HT-29 (cell line): Measurements from ENCODE around the gene PPDPF. TPM values are rescaled to one million over a fixed set of nuclear protein-coding genes. Genes with fewer than 3 reads are reported as not detected.
"Not testable (repeated sequence)": the region's sequence is repeated elsewhere in the genome, so short reads cannot be mapped to it uniquely, and the experiment has no call there.

Experiments
- DNase-seq: peaks from one replicate; pipeline ENCODE4 v3.0.0-alpha.2; 2015; ENCODE audit warnings: low spot score
- total RNA-seq: library from RNA; depleted of rRNA; stranded (reverse); fragments of >200 nt; shearing (Covaris generic); gene quantifications from 2 replicates; pipeline ENCODE4 v1.2.3, GENCODE V29; 2014

Gene PPDPF
- total RNA-seq, 1 experiment from 2014 or later, result 468 TPM

DNA sequence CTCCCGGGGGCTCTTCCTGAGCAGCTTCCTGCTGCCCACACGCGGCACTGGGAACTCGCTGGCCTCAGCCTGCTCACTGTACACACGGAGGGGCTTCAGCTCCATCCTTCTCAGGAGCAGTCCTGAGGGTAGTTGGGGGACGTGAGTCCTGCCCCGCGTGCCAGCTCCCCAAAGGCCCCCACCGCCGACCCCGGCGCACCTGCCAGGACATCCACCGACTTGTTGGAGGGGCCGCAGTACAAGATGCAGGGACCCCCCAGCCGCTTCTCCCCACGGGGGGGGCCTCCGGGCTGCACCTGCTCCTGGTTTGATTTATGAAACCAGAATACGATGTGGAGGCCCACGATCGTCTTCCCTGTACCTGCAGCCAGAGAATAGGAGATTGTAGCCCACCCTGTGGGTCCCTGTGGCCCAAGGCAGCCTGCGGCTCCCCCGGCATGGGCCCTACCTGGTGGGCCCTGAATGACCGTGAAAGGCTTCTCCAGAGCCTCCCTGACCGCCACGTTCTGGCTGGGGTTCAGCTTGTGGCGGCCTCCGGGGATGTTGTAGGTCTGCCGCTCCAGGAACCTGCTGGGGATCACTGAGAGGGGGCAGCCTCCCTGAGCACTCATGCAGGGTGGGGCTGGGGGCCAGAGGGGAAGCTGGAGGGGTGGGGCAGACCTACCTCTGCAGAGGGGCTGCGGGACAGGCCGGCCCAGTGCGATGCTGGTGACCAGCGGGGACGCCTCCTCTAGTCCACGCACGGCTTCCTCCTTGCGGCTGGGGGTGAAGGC, 41.2 kb downstream of the PPDPF start:
- no peak for DNase-seq

DNA sequence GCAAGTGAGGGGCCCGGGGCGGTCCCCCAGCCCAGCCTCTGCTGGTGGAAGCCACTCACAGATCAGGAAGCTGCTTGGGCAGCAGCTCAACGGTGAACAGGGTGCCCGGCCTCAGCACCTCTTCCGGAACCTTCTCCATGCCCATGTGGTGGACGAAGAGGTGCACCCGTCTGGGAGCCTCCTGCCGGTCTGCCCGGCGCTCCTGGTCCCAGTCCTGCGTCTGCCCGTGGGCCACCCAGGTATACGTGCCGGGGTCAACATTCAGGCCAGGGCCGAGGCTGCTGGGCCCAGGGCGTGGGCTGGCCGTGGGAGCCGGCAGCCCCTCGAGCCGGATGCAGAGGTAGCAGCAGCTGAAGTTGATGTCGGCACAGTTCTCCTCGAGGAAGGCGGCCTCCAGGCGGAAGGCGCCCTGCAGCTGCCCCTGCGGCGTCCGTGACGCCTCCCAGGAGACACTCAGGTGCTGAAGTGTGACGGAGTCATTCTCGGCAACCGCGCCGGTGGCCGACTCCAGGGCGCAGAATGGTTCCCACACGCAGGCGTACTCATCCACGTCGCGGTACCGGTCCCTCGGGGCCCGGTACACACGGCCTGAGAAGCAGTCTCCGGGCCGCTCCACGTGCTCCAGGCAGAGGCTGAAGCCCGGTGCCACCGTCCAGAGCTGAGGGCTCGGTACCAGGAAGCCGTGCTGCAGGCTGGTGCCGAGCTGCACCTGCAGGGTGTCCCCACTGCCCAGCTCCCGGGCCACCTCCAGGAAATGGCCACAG, 42.1 kb downstream of the PPDPF start:
- DNase-seq, result no peak

DNA sequence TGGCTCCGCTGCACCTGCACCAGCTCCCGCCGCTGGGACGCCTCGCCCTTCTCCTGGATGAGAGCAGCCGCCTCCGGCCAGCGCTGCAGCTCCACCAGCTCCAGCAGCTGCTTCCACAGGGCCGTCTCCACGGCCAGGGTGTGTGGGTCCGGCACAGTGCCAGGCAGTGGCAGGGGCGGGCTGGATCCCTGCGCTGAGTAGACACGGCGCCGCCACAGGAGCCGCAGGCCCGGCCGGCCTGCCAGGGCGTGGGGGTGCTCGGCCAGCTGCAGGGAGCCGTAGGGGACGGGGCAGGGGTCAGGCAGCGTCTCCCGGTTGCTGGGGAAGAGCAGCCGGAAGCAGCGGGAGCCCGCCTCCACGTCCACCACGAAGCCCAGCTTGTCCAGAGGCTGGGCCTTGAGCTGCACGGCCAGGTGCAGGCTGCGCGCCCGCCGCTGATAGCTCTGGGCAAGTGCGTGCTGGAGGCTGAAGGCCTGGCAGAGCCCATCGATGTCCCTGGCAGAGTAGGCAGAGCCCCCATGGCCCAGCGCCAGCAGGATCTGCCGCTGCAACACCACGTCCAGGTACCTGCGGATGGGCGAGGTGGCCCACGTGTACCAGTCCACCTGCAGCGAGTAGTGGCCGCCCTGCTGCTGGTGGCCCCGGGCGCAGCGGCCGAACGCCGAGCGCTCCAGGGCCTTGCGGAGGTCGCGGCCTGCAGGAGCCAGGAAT, 42.8 kb downstream of the PPDPF start:
- no peak for DNase-seq

DNA sequence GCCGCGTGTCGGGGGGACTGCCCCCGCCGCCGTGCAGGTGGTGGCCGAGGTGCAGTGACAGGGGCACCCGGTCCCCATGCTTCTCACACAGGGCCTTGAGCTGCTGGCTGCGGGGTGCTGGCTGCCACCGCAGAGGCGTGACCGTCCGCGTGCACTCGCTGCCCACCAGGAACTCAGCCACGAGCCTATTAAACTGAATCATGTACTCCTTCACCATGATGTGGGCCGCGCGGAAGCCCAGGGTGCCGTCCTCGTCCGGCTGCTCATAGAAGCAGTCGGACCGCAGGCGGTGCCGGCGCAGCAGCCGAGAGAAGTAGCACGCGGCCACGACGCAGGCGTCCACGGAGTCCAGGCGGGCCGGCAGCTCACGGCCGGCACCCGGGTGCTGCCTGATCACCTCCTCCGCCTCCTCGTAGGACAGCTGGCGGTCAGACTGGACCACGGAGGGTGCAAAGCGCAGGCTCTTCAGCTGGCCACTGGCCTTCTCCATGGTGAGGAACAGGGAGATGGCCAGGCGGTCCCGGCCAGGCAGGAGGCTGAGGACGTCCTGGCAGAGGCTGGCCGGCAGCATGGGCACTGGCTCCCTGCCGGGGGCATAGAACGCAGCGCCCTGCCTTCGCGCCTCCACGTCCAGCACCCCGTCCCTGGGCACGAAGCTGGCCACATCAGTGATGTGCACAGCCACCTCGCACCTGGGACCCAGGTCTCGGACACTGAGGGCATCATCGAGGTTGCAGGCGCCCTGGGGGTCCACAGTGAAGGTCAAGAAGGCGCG, 43.7 kb downstream of the PPDPF start:
- no peak for DNase-seq

DNA sequence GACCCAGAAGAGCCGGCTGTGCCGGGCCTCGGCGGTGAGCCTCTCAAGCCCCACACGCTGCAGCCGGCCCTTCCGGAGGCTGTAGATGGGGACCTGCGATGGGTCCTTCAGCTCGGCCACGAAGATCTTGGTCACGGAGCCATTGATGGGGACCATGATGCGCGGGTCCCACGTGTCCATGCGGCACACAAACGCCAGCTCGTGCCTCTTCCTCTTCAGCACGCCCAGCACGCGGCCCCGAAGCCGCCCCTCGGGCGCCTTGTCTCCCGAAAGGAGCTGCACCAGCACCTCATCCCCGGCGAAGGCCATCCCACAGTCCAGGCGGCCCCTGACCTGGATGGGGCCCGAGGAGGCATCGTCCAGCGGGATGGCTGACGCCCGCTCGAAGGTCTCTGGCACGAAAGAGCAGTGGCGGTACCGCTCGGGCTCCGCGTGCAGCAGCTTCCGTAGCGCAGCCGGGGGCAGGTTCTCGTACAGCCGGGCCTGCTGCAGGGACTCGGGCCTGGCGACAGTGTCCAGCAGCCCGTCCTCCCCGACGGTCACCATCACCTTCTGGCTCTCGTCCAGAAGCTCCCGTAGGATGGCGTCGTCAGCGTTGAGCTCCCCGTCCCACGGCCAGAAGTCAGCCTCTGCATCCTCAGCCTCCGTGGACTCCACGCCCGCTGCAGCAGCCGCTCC, 44.6 kb downstream of the PPDPF start:
- no peak for DNase-seq

DNA sequence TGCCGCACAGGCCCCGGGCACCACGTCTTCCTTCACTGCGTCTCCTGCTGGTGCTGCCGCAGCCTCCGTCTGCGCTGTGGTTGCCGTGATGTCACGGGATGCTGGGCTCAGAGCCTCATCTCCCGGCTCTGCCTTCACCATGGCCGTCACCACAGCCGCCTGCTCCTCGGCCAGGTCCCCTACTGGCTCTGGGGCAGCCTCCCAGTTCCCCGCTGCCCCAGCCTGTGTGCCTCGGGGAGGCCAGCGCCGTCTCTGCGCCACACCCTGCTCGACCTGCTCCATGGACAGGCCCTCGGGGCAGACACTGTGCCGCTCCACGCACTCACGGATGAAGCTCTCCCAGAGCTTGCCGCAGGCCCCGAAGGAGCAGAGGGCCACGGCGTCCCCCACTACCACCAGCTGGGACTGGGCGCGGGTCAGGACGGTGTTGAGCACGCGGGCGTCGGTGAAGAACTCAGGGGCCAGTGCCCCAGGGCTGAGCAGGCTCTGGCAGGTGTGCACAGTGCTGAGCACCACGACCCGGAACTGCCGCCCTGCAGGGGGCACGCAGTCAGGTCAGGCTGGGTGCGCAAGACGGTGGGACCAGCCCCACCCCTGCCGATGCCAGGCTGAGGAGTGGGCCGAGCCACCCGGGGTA, 45.3 kb downstream of the PPDPF start:
- no peak for DNase-seq

DNA sequence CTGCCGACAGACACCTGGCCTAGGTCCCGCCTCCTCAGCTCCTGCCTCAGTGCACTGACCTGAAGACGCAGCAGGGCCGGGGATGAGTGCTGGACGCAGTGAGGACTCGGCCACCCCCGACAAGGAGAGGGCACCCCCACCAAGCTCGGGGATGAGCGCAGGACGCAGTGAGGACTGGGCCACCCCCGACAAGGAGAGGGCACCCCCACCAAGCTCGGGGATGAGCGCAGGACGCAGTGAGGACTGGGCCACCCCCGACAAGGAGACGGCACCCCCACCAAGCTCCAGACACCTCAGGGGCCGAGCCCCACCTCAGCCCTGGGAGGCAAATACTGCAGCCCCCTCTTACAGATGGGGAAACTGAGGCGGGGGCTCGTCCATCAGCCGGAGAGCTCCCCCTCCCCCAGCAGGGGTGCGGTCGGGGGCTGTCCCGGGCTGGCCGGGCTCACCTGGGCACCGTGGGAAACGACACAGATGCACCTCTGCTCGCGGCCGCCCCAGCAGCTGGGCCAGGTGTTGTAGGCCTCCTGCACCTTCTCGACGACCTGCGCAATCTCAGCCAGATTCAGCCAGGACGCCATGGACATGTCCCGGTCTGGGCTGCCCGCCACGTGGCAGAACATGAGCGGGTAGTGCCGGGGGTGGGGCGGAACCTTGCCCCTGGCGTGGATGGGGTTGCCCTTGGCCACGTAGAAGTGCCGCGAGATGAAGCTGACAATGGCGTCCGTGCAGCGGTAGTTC, 46.0 kb downstream of the PPDPF start:
- DNase-seq, result no peak

DNA sequence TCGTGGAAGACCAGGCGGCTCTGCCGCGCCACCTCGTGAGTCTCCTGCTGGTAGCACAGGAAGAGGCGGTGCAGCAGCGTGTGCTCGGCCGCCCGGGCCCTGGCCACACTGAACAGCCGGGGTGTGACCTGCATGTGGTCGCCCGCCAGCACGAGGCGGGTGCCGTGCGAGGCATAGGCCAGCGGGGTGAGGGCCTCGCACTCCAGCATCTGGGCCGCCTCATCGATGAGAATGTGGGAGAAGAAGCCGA, 46.5 kb downstream of the PPDPF start:
- DNase-seq, result no peak

DNA sequence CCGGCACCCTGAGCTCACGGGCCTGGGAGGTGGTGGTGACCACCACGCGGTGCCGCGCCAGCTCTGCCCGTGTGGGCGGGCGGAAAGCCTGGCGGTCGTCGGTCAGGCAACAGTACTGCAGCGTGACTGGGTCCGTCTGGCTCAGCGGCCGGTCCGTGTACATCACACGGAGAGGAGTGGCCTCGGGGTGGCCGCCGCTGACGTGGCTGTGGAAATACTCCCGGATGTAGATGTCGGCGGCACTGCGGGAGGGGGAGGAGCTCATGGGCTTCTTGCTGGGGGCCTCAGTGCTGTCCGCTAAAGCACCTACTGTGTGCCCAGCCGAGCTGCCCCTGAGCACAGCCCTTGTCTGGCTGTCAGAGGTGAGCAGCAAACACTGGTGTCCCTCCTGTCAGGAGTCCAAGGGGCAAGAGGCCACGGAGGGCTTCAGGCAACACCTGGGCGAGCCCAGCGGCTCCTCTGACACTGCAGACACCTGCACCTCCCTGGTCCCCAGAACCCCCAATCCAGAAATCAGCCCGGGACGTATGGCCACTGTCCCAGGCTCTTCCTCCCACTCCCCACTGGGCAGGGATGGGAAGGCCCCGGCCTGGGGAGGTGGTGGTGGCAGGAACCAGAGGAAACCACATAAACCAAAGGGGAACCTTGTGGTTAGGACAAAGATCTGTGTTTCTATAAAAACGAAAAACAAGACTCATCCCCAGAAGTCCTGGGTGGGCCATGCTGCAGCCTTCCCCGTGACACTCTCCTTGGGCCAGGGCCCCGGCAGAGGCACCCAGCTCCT, 47.0 kb downstream of the PPDPF start:
- DNase-seq, result no peak

DNA sequence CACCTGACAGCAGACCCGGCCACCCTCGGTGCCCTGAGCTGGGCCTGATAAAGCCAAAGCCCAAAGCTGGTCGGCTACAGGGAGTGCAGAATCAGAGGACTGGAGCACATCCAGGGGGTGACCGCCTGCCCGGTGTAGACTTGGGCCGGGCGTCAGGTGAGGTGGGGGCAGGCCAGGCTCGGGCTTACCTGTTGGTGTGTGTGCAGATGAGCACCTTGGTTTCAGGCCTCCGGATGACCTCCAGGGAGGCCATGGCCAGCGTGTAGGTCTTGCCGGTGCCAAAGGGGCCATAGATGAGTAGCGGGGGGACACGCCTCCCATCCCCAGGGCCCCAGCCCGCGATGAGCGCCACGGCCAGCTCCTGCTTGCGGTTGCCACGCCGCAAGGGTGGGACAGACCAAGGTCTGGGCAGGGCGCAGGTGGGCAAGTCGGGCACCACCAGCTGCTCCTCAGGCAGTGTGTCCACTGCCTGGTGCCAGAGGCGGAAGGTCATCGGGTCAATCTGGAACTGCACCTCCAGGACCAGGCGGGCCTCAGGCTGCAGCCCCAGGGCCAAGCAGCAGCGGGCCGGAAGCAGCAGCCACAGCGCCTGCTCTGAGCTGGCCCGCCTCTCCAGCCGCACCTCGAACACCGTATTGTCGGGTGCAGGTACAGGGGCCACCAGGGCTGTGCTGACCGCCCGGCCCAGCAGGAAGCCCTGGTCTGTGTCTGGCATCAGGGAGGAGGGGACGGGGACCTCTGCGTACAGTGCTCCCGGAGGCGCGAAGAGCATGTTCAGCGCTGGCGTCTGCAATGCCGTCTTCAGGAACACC, 47.8 kb downstream of the PPDPF start:
- no peak for DNase-seq

DNA sequence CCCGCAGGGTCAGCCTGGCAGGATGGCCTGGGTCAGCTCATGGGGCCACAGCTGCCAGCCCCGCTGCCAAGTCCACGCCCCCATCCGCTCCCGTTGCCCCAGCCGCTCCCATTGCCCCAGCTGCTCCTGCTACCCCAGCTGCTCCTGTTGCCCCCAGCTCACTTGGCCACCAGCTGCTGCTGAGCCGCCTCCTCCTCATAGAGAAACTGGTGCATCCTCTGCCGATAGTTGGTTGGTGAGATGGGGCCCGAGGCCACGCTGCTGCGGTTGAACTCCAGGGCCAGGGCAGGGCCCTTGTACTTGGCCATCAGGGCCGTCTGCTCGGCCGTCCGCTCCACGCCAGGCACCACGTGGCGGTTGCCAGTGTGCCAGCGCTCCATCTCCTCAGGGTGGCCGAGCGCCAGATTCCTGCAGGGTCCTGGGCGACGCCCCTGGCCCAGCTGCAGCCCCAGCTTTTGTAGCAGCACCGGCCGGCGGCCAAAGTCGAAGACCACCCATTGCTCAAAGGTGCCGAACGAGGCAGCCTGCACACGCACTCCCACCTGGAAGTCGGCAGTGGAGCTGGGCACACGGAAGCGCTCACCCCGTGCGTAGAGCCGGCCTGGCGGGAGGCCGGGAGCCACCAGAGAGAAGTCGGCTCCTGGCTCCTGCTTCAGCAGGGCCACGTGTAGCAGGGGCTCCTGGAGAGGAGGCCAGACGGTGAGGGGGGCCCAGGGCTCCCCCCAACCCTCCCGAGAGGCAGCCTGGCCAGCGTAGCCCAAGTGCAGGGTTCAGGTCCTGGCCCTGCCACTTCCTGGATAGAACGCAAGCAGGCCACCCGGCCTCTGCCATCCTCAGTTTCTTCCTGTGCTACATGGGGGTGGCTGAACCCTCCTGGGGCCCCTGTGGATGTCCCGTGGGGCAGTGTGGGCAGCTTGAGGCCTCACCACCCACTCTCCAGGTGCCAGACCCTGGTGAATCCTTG, 48.7 kb downstream of the PPDPF start:
- no peak for DNase-seq

DNA sequence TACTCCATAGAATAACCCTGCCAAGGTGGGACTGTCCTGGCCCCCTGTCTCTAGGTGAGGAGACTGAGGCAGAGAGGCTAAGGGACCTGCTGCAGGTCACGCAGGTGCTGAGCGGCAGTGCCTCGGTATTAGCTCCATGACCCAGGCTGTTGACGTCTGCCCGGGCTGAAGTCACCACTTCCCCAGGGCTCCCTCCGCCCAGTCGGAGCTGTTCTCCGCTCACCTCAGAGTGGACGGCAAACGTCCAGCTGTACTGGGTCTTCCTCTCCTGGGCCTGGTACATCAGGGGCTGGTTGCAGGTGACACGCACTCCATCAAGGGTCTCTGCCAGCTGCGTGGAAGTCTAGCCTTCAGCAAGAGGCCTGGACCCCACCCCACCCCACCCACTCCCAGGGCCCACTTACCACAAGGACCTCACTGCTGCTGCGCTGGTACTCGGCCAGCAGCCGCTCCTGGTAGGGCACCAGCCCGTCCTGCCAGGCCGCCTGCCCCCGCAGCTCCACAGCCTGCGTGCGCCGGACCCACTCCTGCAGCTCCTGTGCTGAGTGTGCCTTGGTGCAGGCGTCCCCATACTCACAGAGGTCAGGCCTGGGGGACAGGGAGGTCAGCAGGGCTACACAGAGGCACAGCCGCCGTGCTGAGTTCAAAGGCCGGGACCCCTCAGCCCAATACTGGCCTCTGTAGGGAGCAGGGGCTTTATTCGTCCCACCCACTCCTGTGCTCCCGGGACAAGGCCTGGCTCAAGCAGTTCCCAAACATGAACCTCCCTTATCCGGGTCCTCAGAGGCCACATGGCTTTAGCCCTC, 49.9 kb downstream of the PPDPF start:
- DNase-seq, result no peak

DNA sequence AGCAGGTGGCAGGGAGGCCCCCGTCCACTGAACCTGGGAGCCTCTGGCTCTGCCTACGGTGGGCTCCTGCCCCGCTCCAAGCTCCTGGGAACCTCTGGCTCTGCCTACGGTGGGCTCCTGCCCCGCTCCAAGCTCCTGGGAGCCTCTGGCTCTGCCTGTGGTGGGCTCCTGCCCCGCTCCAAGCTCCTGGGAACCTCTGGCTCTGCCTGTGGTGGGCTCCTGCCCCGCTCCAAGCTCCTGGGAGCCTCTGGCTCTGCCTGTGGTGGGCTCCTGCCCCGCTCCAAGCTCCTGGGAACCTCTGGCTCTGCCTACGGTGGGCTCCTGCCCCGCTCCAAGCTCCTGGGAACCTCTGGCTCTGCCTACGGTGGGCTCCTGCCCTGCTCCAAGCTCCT, 50.5 kb downstream of the PPDPF start:
- not testable (repeated sequence) for DNase-seq
